DND-41 (cell line): Measurements from ENCODE around the gene FMO4.
"Not testable (repeated sequence)": the region's sequence is repeated elsewhere in the genome, so short reads cannot be mapped to it uniquely, and the experiment has no call there.

Source experiments
- CTCF ChIP-seq: IDR thresholded peaks from 2 replicates; pipeline ENCODE4 v1.5.1; 2012; ENCODE audit warnings: borderline replicate concordance, low read length, moderate library complexity, mild to moderate bottlenecking; ENCODE audit not compliant: poor library complexity, severe bottlenecking; ENCODE audit errors: extremely low read depth
- EZH2 ChIP-seq: IDR thresholded peaks from 3 replicates; pipeline ENCODE4 v1.6.1; 2012; ENCODE audit warnings: borderline replicate concordance, low read depth, mild to moderate bottlenecking, moderate library complexity, low read length, inconsistent platforms; ENCODE audit not compliant: severe bottlenecking

- TF ChIP-seq CTCF, EZH2: not testable (repeated sequence)
These were observed 25.4 kb downstream of the FMO4 start for GRCh38 chr1:171339345-171339744.
